Liver (tissue), 9 donors: ENCODE results near the gene YAE1. TPM values are rescaled to one million over a fixed set of nuclear protein-coding genes. Genes with fewer than 3 reads are reported as not detected.

ENCODE experiments used
- DNase-seq: peaks from one replicate; pipeline ENCODE4 v3.0.0-alpha.2; 2017; ENCODE audit warnings: low spot score
- H3K27ac ChIP-seq, 2 donors: one replicate each; pipeline ENCODE4 v1.7.0; 2013; ENCODE audit warnings: inconsistent platforms in 2 of 2, low read length in 2 of 2, control low read depth in 1 of 2, low read depth in 1 of 2, mild to moderate bottlenecking in 1 of 2
- H3K27me3 ChIP-seq, 4 donors: one replicate each; pipeline versions ENCODE4 v1.6.1 to v1.7.0; 2013; ENCODE audit warnings: low read length in 3 of 4, inconsistent platforms in 1 of 4, mild to moderate bottlenecking in 1 of 4, moderate library complexity in 1 of 4; ENCODE audit not compliant: control insufficient read depth in 4 of 4, insufficient read depth in 4 of 4
- H3K36me3 ChIP-seq, 4 donors: one replicate each; pipeline versions ENCODE4 v1.6.1 to v1.7.0; 2013; ENCODE audit warnings: low read length in 3 of 4, mild to moderate bottlenecking in 3 of 4, low read depth in 1 of 4, moderate library complexity in 1 of 4; ENCODE audit not compliant: control insufficient read depth in 4 of 4, insufficient read depth in 3 of 4
- H3K4me1 ChIP-seq, 4 donors: one replicate each; pipeline versions ENCODE4 v1.6.1 to v1.7.0; 2013; ENCODE audit warnings: low read length in 3 of 4, mild to moderate bottlenecking in 3 of 4, moderate library complexity in 1 of 4; ENCODE audit not compliant: control insufficient read depth in 4 of 4, insufficient read depth in 4 of 4
- H3K4me3 ChIP-seq, 3 donors: one replicate each; pipeline versions ENCODE4 v1.6.1 to v1.7.0; 2013; ENCODE audit warnings: low read length in 3 of 3, control low read depth in 1 of 3, low read depth in 1 of 3, mild to moderate bottlenecking in 1 of 3
- H3K9ac ChIP-seq, 2 donors: one replicate each; pipeline ENCODE4 v1.7.0; 2013; ENCODE audit warnings: low read length in 2 of 2, mild to moderate bottlenecking in 2 of 2, moderate library complexity in 2 of 2, control low read depth in 1 of 2, low read depth in 1 of 2
- H3K9me3 ChIP-seq, 4 donors: one replicate each; pipeline versions ENCODE4 v1.6.1 to v1.7.0; 2013; ENCODE audit warnings: low read length in 3 of 4; ENCODE audit not compliant: control insufficient read depth in 4 of 4
- ATF3 ChIP-seq: IDR thresholded peaks from 2 replicates; pipeline ENCODE4 v1.6.1; 2016; ENCODE audit warnings: antibody characterized with exemption
- CTCF ChIP-seq: fragments of 150-350 bp; IDR thresholded peaks from 2 replicates; pipeline ENCODE4 v1.5.1; 2017; ENCODE audit warnings: improper control_type of control experiment, low read depth, low read length; ENCODE audit not compliant: missing input control
- EGR1 ChIP-seq, 2 donors: IDR thresholded peaks; 2 replicates each; pipeline ENCODE4 v1.6.1; 2016 to 2018; ENCODE audit warnings: antibody characterized with exemption in 2 of 2, low read depth in 2 of 2
- FOXA1 ChIP-seq: IDR thresholded peaks from 2 replicates; pipeline ENCODE4 v1.6.1; 2016; ENCODE audit warnings: antibody characterized with exemption
- GABPA ChIP-seq, 2 donors: IDR thresholded peaks in 1 of 2; conservative IDR thresholded peaks in 1 of 2; 2 replicates each; pipeline ENCODE4 v1.6.1; 2016; ENCODE audit warnings: antibody characterized with exemption in 2 of 2, mild to moderate bottlenecking in 1 of 2, moderate library complexity in 1 of 2
- HNF4A ChIP-seq, 2 donors: conservative IDR thresholded peaks; 2 replicates each; pipeline ENCODE4 v1.6.1; 2016; ENCODE audit warnings: antibody characterized with exemption in 2 of 2, mild to moderate bottlenecking in 2 of 2
- HNF4G ChIP-seq: IDR thresholded peaks from 2 replicates; pipeline ENCODE4 v1.6.1; 2016; ENCODE audit warnings: antibody characterized with exemption
- JUND ChIP-seq, 2 donors: IDR thresholded peaks; 2 replicates each; pipeline ENCODE4 v1.6.1; 2016; ENCODE audit warnings: antibody characterized with exemption in 2 of 2
- MAX ChIP-seq: IDR thresholded peaks from 2 replicates; pipeline ENCODE4 v1.6.1; 2016; ENCODE audit warnings: antibody characterized with exemption
- RAD21 ChIP-seq, 2 donors: IDR thresholded peaks; 2 replicates each; pipeline ENCODE4 v1.6.1; 2016; ENCODE audit warnings: antibody characterized with exemption in 2 of 2, mild to moderate bottlenecking in 2 of 2
- REST ChIP-seq: IDR thresholded peaks from 2 replicates; pipeline ENCODE4 v1.6.1; 2016; ENCODE audit warnings: antibody characterized with exemption, mild to moderate bottlenecking
- RXRA ChIP-seq, 2 donors: IDR thresholded peaks; 2 replicates each; pipeline ENCODE4 v1.6.1; 2017 to 2018; ENCODE audit warnings: antibody characterized with exemption in 2 of 2, mild to moderate bottlenecking in 1 of 2
- SP1 ChIP-seq: IDR thresholded peaks from 2 replicates; pipeline ENCODE4 v1.6.1; 2018; ENCODE audit warnings: antibody characterized with exemption, mild to moderate bottlenecking
- TAF1 ChIP-seq: conservative IDR thresholded peaks from 2 replicates; pipeline ENCODE4 v1.6.1; 2016; ENCODE audit warnings: antibody characterized with exemption, mild to moderate bottlenecking
- YY1 ChIP-seq: IDR thresholded peaks from 2 replicates; pipeline ENCODE4 v1.6.1; 2016; ENCODE audit warnings: antibody characterized with exemption, mild to moderate bottlenecking
- ZBTB33 ChIP-seq: IDR thresholded peaks from 2 replicates; pipeline ENCODE4 v1.6.1; 2016; ENCODE audit warnings: antibody characterized with exemption
- WGBS: extraction: QIAGEN DNeasy Blood & Tissue Kit; methylation state at CpG from one replicate; pipeline ENCODE4 v1.1.7; 2013; 5-methylcytosine and 5-hydroxymethylcytosine counted together
- polyA plus RNA-seq, 2 donors: library from polyadenylated mRNA; stranded (reverse) in 1 of 2; unstranded in 1 of 2; fragments of 200-250 nt in 1 of 2; fragments of >200 nt in 1 of 2; fragmentation: Nextera tagmentation in 1 of 2; extraction: Ambion mirVana in 1 of 2; gene quantifications; one replicate each; pipeline versions ENCODE4 v1.2.1 to v1.2.3, GENCODE V29; 2013 to 2015
- total RNA-seq, 2 donors: library from RNA; depleted of rRNA; stranded (reverse); fragments of >200 nt; gene quantifications; one replicate each; pipeline ENCODE4 v1.2.3, GENCODE V29; 2014
- donor health status: healthy.
- donor health status: healthy.
- donor health status: healthy.
- donor health status: healthy.
- donor health status: healthy.

Gene YAE1
- total and polyA plus RNA-seq, 4 donors: 6.7 to 12.0 (median 9.9) TPM

- WGBS: 83% methylated on average over 2 of the region's 2 CpGs
- Histone ChIP-seq H3K9me3 (no peaks in the 10 kb centered on the region), H3K27me3 (no peaks in the 10 kb centered on the region), H3K4me1 (no peaks in the 10 kb centered on the region), H3K4me3 (no peak overlapping the region), H3K36me3 (no peaks in the 10 kb centered on the region), H3K27ac (no peak overlapping the region), H3K9ac (no peak overlapping the region)
- TF ChIP-seq REST (no peak), ATF3 (no peak), ZBTB33 (no peak), HNF4A (conservative IDR thresholded peaks at IDR 0.05) (no peak), GABPA (IDR thresholded peaks at IDR 0.05 in 1 of 2, conservative IDR thresholded peaks at IDR 0.05 in 1 of 2) (no peak), RXRA (IDR thresholded peaks at IDR 0.05) (no peak), YY1 (no peak), CTCF (no peak), JUND (IDR thresholded peaks at IDR 0.05) (no peak), FOXA1 (no peak), HNF4G (no peak), SP1 (no peak), TAF1 (no peak)
- no peak for DNase-seq
Measured at GRCh38 chr7:39527951-39528350, 38.3 kb upstream of the YAE1 start.

DNA sequence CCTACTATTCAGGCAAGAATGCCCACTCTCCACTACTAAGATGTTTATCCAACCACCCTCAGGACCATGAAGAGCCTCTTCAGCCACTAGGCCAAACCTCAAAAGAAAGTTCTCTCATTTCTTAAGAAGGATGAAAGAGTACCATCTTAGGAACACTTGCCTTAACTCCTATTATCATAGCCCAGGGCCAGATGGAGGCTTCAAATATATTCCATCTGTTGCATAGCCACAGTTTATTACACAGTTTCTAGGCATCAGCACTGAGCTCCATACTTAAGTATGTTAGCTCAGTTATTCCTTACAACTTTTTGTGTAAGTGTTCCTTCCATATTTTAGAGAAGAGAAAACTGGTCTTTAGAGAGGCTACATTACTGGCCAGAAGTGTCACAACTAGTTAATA, 37.4 kb upstream of the YAE1 start:
- DNase-seq: no peak
- Histone ChIP-seq H3K4me3 (no peak overlapping the region), H3K4me1 (no peaks in the 10 kb centered on the region), H3K27ac (no peak overlapping the region), H3K27me3 (no peaks in the 10 kb centered on the region), H3K9me3 (no peaks in the 10 kb centered on the region), H3K36me3 (no peaks in the 10 kb centered on the region), H3K9ac (no peak overlapping the region)
- TF ChIP-seq JUND (IDR thresholded peaks at IDR 0.05) (no peak), HNF4G (no peak), EGR1 (IDR thresholded peaks at IDR 0.05; ENCODE audit: low read depth in 2 of 2) (no peak), MAX (no peak), HNF4A (conservative IDR thresholded peaks at IDR 0.05) (no peak), RAD21 (IDR thresholded peaks at IDR 0.05) (no peak)
